IPS DF 4.7 (cell line): ENCODE results near the gene STRN3.
A peak's percentile ranks its signal among the peaks of the same experiment; 100 is the strongest.
"Not testable (repeated sequence)": the region's sequence is repeated elsewhere in the genome, so short reads cannot be mapped to it uniquely, and the experiment has no call there.

ENCODE experiments used
- DNase-seq: peaks from one replicate; pipeline ENCODE4 v3.0.0-alpha.2; 2013; ENCODE audit warnings: low spot score; ENCODE audit errors: extremely low read depth

The STRN3 gene

DNA sequence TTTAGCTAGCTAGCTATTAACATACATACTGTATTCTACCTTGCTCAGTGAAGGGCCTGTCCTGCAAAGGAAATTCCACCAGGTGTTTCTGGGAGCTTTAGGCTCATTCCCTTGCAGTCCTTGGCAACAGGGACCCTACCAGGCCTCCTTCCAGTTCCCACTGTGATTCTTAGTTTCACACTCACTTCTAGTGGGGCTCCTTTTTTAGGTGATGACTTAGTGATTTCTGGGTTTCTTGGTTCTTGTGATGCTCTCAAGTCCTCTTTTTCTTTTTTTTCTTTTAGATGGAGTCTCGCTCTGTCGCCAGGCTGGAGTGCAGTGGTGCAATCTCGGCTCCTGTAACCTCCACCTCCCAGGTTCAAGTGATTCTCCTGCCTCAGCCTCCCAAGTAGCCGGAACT, 10.4 kb upstream of the STRN3 start:
- DNase-seq, result no peak

DNA sequence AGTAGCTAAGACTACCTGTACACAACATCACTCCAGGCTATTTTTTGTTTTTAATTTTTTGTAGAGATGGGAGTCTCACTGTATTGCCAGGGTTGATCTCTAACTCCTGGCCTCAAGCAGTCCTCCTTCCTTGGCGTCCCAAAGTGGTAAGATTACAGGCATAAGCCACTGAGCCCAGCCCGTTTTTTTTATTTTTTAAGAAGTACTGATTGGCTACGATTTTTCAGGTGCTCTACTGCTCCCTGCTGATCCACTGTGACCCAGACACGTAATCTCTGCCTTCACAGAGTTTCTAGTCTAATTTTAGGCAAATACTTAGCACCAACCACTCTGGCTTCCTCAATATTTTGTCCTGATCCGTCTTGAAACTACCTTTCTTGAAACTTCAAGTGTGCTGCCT, 4.3 kb upstream of the STRN3 start:
- no peak for DNase-seq

DNA sequence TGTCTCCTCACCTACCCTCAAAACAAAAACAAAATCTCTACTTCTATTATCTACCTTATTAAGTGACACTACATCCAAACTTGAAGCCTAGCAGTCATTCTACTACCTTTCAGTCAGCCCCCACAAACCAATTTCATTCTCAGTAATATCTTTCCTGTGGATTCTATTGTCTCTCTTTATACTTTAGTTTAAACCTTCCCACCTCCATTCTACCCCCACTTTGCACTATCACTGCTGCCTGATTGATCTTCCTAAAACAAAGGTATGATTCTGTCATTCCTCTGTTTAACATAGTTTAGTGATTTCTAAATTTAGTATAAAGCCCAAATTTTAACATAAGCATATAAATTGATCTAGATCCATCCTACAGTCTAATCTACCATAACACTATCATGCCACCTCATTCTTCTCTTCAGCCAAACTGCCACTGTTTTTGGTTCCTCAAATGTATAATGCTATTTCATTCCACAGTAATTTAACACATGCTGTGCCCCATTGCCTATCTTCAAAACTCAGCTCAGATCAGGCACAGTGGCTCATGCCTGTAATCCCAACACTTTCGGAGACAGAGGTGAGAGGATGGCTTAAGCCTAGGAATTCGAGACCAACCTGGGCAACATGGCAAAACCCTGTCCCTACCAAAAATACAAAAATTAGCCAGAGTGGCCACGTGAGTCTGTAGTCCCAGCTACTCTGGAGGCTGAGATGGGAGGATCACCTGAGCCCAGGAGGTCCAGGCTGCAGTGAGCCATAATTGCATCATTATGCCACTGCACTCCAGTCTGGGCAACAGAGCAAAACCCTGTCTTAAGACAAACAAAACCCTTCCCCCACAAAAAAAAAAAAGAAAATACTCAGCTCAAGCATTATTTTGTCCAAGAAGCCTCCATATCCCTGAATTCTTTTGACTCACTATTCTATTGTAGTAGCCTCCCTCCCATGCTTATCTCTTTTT, 3.1 kb upstream of the STRN3 start:
- no peak for DNase-seq

DNA sequence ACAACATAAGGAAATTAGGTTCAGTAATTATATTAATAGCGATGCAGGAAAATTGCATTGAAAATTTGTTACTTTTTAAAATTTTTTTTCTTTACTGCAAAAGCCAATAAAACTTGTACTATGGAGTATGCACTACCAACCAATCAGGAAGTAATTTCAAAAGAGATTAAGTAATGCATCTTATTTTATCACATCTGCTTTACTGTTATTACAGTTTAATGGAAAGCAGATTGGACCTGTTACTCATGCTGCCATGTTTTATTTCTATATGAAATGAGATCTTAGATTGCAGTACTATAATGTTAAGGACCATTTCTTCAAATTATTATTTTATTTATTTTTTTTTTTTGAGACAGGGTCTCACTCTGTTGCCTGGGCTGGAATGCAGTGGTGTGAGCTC, 1.7 kb upstream of the STRN3 start:
- DNase-seq, result no peak

DNA sequence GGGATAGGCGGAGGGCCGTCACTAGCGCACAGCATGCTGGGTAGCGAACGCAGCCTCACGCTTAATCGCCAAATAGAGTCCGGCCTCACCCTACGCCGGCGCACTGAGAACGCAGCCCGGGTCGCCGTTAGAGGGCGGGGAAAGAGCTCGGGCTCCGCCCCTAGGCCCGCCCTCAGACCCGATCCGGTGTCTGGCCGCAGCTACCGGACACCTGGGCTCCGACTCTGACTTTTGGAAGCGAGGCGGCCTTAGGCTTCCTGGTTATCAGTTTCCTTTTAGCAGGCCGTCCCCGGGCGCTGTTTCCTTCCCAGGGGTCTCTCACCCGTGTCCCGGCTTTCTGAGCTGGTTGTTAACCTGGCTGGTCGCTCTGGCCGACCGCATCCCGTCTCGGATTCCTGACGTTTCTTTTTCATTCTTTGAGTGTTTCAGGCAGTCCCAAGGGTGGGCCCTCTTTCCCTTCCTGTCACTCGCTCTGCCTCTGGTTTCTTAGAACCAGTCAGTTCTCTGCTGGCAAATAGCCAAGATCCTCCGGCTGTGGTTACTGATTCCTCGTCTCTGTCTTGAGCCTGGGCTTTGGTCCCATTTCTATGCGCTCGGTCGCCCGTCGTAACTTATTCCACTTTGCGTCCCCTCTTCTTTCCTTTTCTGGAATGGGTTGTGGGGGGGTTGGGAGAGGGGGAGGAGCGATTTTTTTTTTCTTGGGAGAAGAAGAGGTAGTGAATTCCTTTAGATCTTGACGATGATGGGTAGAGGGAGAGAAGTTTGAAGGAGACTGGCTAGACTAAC, 464 bp upstream of the STRN3 start:
- peak; percentile 90 for DNase-seq

DNA sequence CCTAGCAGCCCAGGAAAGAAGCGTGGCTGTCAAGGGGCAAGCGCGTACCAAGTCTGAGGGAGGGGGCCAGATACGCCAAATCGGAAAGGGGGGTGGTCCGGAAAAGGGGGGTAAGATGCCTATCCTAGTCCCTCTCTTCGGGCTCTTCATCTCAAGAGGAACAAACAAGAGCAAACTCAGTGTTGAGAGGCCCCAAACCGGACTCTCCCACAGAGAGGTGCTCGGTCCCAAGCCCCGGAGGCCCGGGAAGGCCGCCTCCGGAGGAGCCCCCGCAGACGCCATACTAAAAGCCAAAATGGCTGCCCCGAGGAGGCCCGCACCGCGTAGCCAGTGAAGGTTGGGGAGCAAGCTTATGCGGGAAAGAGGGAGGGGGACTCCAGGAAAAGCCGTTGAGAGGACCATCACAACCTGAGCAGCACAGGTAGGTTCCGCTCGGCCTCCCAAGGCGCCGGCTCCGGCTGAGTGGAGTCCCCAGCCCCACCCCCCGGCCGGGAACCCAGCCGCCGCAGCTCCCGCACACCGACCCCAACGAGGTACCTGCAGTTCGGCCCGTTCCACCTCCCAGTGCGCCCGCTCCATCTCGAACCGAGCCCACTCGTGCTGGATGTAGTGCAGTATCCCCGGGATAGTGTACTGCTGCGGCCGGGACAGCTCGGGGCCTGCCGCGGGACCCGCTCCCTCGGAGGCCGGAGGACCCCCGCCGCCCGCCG, 657 bp downstream of the STRN3 start, which contains the start of gene AP4S1:
TSS of gene AP4S1 (plus strand) at position 283 of the 710 bp plus-strand sequence. CDS start 40,548 bp downstream, outside the sequence.
- DNase-seq, result no peak

DNA sequence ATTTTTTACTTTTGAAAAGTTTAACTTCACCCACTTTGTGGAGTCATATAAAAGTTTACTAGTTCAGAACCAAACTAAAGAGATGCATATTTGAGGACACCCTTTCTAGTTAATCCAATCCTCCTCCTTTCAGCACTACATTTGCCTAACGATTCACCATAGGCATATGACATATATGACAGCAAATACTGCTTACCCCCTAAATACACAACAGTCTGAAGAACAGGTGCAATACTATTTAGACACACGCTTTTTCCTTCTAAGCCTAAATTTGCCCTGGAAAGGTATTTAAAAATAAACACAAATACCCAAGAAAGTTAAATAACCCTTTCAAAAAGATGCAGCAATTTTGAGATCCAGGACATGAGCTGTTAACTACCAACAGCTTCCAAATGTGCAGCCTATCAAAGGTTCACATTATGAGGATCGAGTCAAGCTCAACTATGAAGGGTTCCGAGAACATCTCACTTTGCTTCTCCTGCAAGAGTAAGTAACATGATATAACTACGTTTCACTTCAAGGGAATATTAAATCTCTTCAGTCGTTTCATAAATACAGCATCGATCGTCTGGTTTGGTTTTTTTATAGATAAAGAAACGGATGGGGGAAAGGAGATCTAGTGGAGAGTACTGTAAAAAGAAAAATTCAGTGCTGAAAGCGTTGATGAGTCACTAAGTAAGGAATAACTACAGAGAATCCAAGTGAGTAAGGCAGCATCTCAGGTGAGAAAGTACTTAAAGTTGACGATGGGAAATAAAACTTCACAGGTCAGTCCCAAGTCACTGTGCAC, 1.4 kb downstream of the STRN3 start:
- no peak for DNase-seq

DNA sequence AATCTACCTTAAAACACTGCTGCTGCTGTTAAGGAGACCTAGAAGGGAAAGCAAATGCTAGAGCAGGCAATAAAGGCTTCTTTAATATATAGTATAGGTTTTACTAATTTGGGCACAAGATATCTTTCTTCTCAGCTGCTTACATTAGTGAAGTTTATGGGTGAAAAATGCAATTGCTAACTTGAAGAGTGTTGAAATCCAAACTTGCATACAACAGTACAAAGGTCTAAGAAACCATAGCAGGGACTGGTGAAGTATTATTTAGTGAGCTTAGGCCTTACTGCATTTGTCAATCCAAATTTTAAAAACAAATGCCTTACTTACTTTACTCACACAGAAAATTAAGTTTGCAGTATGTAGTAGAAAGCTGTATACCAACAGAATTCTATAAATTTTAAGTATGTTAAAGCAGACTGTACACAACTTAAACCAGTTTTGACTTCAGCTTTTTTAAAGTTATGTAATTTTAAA, 2.1 kb downstream of the STRN3 start:
- DNase-seq, result no peak

DNA sequence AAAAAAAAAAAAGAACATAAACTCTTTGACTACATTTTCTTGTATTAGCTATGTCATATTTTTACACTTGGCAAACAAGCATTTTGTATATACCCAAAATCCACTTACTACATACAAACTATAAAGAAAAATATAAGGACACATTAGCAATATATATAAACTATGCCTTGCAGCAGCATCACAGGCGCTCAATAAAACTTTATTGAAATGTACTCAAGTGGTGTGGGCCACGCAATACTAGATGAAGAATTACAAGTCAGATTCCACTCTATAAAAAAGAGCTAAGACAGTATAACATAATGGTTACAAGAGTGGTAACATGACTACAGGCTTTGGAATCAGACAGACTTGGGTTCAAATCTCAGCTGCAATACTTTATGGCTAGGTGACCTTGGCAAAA, 3.8 kb downstream of the STRN3 start:
- no peak for DNase-seq

DNA sequence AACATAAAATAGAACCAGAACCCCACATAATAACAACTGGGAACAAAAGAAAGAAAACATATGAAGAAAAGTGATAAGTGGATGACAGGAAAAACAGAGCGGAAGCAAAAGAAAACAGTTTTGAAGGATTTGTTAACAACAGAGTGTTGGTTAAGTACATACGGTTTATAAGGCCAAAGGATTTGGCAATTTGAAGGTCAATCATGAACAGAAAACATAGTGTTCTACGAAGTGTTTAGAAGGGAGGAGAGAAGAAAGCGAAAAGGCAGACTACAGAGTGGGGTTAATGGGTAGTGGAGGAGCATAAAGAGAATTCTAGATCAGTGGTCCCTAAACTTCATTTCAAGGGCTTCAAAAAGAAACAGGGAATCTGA, 4.6 kb downstream of the STRN3 start:
- DNase-seq, result no peak

DNA sequence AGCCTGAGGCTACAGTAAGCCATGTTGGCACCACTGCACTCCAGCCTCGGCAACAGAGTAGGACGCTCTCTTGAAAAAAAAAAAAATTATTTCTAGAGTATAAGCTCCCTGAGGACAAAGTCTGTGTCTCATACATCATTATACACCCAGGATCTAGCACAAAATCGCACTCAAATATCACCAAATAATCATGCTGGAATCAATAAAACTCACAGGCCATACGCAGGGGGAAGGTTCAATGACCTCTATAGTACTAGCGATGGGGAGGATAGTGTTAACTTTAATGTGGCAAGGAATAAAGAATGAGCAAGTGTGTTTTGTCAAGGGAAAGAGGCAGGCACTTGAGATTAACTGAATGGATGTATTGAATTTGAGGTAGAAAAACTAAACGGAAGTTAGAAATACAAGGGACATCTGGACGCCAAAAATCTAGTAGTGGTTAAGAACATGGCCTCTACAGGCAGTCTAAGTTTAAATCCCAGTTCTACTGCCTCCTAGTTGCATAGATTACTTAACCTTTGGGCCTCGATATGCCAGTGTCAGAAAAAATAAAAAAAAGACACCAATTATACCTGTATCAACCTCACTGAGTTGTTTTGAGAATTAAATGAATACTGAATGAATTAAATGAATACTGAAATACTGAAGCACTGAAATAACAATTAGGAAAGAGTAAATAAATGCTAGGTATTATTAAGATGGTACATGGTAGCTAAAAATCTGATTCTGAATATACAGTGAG, 5.2 kb downstream of the STRN3 start:
- no peak for DNase-seq

DNA sequence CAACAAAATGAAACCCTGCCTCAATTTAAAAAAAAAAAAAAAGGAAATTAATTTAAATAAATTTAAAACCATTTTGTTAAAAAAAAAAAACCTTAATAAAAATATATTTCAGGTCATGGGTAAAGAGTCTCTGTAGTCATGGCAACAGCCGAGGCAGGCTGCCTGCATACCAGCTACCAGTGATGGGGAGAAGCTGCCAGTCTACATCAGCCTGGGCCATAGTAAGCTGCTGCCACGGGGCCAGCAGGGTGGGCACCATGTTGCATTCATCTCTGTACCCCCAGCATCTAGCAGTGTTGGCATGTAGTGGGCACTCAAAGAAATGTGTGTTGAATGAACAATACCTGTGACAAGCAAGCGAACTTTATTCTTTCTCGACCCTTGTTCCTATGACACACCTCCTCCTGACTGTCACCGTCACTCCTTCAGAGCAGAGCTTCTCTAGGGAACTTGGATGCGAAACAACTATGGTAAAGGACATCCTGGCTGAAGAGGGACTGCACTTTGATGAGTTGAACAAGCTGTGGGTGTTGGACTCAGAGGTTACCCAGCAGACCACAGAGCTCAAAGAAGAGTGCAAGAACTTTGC, 8.0 kb downstream of the STRN3 start:
- no peak for DNase-seq

DNA sequence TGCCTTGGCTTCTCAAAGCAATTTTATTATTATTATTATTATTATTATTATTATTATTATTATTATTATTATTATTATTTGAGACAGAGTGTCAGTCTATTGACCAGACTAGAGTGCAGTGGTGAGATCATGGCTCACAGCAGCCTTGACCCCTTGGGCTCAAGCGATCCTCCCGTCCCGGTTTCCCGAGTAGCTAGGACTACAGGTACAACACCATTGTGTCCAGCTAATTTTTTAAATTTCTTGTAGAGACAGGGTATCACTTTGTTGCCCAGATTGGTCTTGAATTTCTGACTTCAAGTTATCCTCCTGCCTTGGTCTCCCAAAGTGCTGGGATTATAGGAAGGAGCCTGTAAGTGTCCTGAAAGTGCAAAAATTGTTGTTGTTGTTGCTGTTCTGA, 12.3 kb downstream of the STRN3 start:
- no peak for DNase-seq

DNA sequence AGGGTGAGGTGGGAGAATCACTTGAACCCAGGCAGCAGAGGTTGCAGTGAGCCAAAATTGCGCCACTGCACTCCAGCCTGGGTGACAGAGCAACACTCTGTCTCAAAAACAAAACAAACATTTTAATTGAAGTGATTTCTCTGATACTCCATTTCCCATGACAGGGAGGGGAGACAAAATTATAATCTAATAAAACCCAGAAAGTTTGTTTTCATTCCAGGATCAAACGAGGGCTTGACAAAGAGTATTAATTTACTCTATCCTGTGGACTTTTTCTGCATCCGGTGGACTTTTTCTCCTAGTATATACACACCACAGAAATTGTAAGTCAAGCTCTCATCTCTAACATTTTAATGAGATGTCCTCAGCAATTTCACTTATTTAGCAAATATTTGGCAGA, 15.2 kb downstream of the STRN3 start:
- no peak for DNase-seq

DNA sequence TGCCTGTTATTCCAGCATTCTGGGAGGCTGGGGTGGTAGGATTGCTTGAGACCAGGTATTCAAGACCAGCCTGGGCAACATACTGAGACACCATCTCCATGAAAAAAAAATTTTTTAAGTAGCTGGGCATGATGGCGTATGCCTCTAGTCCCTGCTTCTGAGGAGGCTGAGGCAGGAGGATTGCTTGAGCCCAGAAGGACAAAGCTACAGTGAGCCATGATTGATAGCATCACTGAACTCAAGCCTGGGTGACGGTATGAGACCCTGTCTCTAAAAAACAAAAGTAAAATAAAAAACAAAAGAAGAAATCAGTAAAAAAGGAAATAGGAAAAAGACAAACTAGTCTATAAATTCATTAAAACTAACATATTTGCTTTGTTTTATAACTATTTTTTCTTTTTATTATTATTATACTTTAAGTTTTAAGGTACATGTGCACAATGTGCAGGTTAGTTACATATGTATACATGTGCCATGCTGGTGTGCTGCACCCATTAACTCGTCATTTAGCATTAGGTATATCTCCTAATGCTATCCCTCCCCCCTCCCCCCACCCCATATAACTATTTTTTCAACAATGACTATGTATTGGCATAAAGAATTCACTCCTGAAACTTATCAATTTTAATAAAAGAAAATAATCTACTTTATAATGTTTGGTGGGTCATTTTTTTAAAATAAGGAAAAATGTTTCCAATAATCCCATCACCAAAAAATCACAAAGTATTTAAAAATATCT, 16.2 kb downstream of the STRN3 start:
- DNase-seq, result no peak

DNA sequence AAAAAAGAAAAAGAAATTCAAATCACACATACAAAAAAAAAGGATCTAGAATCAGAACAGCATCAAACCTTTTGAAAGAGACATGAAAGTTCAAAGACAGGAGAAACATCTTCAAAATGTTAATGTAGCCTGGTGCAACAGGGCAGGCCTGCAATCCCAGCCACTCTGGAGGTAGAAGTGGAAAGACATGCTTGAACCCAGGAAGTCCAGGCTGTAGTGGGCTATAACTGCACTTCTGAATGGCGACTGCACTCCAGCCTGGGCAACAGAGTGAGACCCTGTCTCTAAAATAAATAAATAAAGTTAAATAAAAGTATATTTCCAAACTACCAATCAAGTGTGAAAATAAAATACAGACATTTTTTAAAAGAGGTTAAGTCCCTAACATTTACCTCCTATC, 19.5 kb downstream of the STRN3 start:
- no peak for DNase-seq

DNA sequence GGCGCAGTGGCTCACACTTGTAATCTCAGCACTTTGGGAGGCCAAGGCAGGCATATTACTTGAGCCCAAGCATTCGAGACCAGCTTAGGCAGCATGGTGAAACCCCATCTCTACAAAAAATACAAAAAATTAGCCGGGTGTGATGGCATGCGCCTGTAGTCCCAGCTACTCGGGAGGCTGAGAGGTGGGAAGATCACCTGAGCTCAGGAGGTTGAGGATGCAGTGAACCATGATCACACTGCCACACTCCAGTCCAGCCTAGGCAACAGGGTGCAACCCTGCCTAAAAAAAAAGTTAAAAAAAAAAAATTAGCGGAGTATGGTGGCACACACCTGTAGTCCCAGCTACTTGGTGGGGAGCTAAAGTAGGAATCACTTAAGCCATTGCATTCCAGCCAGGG, 22.2 kb downstream of the STRN3 start:
- not testable (repeated sequence) for DNase-seq

DNA sequence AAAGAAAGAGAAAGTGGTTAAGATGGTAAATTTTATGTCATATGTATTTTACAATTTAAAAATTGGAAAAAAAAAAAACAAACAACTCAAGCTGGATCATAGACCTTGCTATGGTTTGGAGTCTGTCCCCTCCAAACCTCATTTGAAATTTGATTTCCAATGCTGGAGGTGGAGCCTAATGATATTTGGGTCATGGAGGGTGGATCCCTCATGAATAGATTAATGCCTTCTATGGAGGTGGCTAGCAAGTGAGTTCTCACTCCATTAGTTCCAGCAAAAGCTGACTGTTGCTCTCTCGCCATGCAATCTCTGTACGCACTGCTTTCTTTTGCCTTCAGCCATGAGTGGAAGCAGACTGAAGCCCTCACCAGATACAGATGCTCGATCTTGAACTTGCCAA, 22.9 kb downstream of the STRN3 start:
- DNase-seq, result no peak

DNA sequence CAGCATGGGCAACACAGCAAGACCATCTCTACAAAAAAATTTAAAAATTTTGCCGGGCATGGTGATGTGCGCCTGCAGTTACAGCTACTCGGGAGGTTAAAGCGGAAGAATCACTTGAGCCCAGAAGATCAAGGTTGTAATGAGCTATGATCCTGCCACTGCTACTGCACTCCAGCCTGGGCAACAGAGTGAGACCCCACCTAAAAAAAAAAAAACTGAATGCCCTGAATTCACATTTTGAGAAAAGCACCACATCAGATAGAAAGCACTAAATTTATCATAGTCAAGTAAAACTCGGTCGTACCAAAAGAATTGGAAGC, 24.9 kb downstream of the STRN3 start:
- no peak for DNase-seq
